Skeletal muscle satellite cell (primary cell): ENCODE results near the gene PSORS1C1.
A peak's percentile ranks its signal among the peaks of the same experiment; 100 is the strongest.
"Not testable (repeated sequence)": the region's sequence is repeated elsewhere in the genome, so short reads cannot be mapped to it uniquely, and the experiment has no call there.

ENCODE experiments used
- H3K27me3 ChIP-seq: 2 replicates; pipeline ENCODE4 v1.7.0; 2013; ENCODE audit warnings: low read length; ENCODE audit not compliant: control insufficient read depth, insufficient read depth
- H3K36me3 ChIP-seq: 2 replicates; pipeline ENCODE4 v1.7.0; 2013; ENCODE audit warnings: mild to moderate bottlenecking, control low read depth, low read length; ENCODE audit not compliant: insufficient read depth
- H3K4me1 ChIP-seq: 2 replicates; pipeline ENCODE4 v1.7.0; 2013; ENCODE audit warnings: low read length; ENCODE audit not compliant: control insufficient read depth, insufficient read depth
- H3K4me2 ChIP-seq: 2 replicates; pipeline ENCODE4 v1.7.0; 2013; ENCODE audit warnings: mild to moderate bottlenecking, low read length
- H3K4me3 ChIP-seq: 2 replicates; pipeline ENCODE4 v1.7.0; 2013; ENCODE audit warnings: low read length
- H3K9ac ChIP-seq: 2 replicates; pipeline ENCODE4 v1.7.0; 2013; ENCODE audit warnings: mild to moderate bottlenecking, low read depth, low read length, moderate library complexity
- H3K9me3 ChIP-seq: replicated peaks from 2 replicates; pipeline ENCODE4 v1.7.0; 2013; ENCODE audit warnings: mild to moderate bottlenecking, control low read depth, low read length

The PSORS1C1 gene

DNA sequence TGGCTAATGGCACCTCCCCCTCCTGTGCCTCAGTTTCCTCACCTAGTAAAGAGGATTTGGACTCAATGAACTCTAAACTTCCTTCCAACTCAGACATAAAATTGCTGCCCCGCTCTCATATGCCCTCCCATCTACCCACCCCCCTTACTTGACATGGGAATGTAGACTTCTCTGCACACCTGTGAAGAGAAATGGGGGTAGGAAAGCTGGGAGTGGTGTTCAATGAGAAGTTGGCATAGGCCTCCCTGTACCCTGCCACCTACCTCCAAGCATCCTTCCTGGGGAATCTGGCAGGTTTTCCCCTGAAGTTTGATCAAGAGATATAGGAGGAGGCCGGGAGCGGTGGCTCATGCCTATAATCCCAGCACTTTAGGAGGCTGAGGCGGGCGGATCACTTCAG is 59.8 kb downstream of the PSORS1C1 start:
- Histone ChIP-seq H3K36me3 (no peaks in the 10 kb centered on the region), H3K4me1 (peaks cover 29% of the 10 kb centered on the region), H3K27me3 (no peaks in the 10 kb centered on the region), H3K4me2 (no peak overlapping the region), H3K9me3 (no peaks in the 10 kb centered on the region), H3K9ac (no peak overlapping the region), H3K4me3 (no peak overlapping the region)

DNA sequence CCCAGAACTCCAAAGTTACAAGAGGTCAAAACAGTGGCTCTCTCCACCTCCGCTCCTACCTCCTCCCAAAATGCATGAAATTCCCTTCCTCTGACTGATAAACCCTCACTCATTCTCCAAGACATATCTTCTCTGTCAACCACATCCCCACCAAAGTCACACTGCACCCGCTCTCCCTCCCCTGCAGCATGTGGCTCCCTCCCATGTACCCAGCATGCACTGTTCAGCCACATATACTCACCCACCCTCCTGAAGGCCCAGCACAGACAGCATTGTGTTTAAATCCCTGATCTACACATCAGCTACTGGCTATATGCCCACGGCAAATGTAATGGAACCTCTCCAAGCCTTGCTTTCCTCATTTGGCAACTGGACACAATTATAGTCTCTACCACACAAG is 61.4 kb downstream of the PSORS1C1 start:
- Histone ChIP-seq H3K9me3 (no peaks in the 10 kb centered on the region), H3K4me1 (peaks cover 29% of the 10 kb centered on the region), H3K27me3 (no peaks in the 10 kb centered on the region), H3K36me3 (no peaks in the 10 kb centered on the region), H3K4me2 (peak overlapping the region; percentile 14), H3K9ac (peak overlapping the region; percentile 20), H3K4me3 (no peak overlapping the region)

DNA sequence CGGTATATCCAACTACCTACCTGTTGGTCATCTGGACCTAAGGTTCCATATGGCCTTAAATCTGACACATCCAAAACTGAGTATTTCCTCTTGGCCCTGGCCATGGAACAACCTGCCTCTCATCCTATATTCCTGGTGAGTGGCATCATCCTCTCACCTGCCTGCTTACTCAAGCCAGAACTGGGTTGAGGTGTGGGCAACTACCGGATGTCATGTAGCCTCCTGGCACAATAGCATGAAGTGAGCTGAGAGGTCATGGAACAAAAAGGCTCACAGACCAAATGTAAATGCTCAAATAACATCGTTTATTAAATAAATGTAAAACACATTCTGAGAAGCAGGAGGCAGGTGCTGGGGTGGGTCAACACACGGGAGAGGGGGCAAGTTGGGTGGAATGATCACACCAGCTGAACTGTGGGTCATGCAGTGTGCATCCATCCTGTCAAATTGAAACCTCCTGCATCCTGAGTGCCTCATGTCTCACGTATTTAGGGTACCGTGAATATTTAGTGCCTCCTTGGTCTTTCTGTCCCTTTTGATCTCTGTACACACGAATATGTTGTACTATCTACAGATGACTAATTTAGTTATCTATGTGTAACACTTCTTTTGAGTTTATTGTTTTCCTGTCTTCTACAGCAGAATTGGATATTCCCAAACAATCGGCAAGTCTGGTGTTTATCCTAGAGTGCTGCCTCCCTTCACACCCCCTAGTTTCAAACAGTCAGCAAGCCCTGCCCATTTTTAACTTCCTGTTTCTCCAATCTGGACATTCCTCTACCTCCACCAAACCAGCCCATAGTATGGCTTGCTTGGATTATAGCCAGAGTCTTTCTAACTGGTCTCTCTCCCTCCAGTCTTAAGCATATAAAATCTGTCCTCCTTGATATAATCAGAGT is 63.8 kb downstream of the PSORS1C1 start:
- H3K4me1 ChIP-seq, result peaks cover 28% of the 10 kb centered on the region
- no peaks in the 10 kb centered on the region for H3K27me3 ChIP-seq
- H3K36me3 ChIP-seq, result no peaks in the 10 kb centered on the region
- no peak overlapping the region for H3K4me2 ChIP-seq
- no peak overlapping the region for H3K4me3 ChIP-seq
- no peaks in the 10 kb centered on the region for H3K9me3 ChIP-seq
- H3K9ac ChIP-seq, result no peak overlapping the region

DNA sequence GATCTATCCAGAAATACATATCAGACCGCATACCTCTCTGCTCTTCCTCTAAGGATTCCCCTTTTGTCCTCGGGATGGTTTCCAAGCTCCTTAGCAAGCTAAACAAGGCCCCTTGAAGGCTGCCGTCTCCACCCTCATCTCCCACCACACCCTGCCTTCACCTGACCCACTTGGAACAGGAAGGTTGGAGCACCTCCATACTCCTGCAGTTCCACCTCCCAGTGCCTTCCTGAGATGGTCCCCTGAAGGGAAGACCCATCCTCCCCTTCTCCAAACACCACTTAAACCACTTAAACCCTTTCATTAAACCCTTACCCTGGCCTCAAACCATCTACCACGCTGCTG is 64.4 kb downstream of the PSORS1C1 start:
- Histone ChIP-seq H3K9me3 (no peaks in the 10 kb centered on the region), H3K36me3 (no peaks in the 10 kb centered on the region), H3K4me2 (no peak overlapping the region), H3K4me3 (no peak overlapping the region), H3K4me1 (peaks cover 26% of the 10 kb centered on the region), H3K27me3 (no peaks in the 10 kb centered on the region), H3K9ac (no peak overlapping the region)

DNA sequence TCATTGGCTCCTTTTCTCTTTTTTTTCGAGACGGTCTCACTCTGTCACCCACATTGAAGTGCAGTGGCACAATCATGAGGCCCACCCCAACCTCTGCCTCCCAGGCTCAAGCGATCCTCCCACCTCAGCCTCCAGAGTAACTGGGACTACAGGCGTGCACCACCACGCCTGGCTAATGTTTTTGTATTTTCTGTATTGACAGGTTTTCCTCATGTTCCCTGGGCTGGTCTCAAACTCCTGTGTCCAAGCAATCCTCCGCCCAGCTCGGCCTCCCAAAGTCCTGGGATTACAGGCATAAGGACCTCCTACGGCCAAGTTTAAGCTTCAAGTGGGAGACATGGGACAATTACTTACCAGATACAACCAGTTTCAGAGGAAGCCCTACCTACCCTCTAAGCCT is 65.3 kb downstream of the PSORS1C1 start:
- Histone ChIP-seq H3K27me3 (no peaks in the 10 kb centered on the region), H3K4me2 (no peak overlapping the region), H3K36me3 (no peaks in the 10 kb centered on the region), H3K9ac (no peak overlapping the region), H3K4me1 (peaks cover 25% of the 10 kb centered on the region), H3K4me3 (no peak overlapping the region), H3K9me3 (no peaks in the 10 kb centered on the region)

DNA sequence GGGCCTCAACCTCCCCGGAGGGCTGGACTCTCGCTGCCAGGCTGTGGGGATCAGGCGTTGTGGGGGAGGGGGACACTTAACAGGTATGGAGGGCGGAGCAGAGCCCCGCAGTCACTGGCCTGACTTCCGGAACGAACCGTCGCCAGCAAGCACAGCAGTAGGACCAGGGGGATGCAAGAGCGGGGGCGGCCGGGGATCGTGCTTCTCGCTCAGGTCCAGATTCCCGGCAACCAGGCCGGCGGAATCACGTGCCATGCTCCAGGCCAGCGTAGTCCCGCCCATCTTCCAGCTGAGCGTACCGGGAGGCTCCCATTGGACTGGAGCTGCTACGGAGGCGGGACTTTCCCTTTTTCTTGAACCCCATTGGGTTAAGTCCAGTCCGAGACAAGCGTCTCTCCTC is 65.9 kb downstream of the PSORS1C1 start:
- Histone ChIP-seq H3K4me1 (peaks cover 19% of the 10 kb centered on the region), H3K27me3 (no peaks in the 10 kb centered on the region), H3K4me3 (peak overlapping the region; percentile 30), H3K9me3 (no peaks in the 10 kb centered on the region), H3K36me3 (no peaks in the 10 kb centered on the region), H3K4me2 (no peak overlapping the region), H3K9ac (no peak overlapping the region)

DNA sequence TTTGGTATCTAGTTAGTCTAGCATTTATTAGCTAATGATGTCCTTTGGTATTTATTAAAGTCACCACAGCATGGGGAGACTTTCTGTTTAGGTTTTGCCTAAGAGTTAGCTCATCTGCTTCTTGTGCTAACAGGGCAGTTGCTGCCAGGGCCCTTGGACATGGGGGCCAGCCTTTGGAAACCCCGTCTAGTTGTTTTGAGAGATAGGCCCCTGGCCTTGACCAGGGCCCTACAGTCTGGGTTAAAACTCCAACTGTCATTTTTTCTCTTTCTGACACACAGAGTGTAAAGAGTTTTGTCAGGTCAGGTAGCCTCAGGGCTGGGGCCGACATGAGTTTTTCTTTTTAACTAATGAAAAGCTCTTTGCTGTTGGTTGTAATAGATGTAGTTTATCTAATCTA is 68.7 kb downstream of the PSORS1C1 start:
- not testable (repeated sequence) for H3K9me3 ChIP-seq, H3K4me3 ChIP-seq, H3K9ac ChIP-seq, H3K36me3 ChIP-seq, H3K4me2 ChIP-seq, H3K27me3 ChIP-seq
- H3K4me1 ChIP-seq, result peaks cover 21% of the 10 kb centered on the region

DNA sequence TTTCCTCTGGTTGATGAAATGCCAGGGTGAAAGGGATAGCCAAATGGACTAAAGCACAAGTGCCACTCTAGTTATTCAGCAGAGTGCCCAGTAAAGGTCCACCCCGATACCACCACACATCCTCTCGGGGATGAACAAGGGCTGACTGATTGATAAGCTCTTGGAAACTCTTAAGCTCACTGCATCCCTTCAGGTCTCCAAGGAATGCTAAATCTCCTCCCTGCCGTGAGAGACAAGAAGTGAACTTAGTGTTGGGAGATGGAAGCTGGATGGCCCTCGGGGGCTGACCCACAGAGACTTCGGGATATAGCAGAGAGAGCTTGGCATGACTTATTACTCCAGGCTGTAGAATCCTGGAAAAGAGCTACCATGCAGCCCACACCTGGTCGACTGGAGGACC is 69.3 kb downstream of the PSORS1C1 start:
- H3K4me3 ChIP-seq, H3K27me3 ChIP-seq, H3K36me3 ChIP-seq, H3K4me2 ChIP-seq, H3K9ac ChIP-seq, H3K9me3 ChIP-seq: not testable (repeated sequence)
- H3K4me1 ChIP-seq, result peaks cover 16% of the 10 kb centered on the region

DNA sequence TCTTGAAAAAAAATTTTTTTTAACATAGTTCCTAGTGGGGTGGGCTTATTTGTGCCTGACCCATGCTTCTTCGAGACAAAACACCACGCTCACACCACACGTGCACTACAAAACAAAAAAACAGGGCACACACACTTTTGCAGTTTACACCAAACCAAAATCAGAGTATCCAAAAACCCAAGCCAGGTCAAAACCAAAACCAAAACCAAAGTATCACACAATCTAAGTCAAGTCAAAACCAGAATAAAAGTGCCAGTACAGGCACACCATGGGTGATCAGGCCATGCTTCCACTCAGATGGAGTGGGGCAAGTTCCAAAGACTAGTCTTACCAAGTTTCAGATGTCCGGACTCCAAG is 71.1 kb downstream of the PSORS1C1 start:
- not testable (repeated sequence) for H3K36me3 ChIP-seq, H3K9me3 ChIP-seq, H3K27me3 ChIP-seq
- Histone ChIP-seq H3K4me2 (peak overlapping the region; percentile 78), H3K9ac (peak overlapping the region; percentile 81), H3K4me3 (peak overlapping the region; percentile 61), H3K4me1 (peaks cover 13% of the 10 kb centered on the region)

DNA sequence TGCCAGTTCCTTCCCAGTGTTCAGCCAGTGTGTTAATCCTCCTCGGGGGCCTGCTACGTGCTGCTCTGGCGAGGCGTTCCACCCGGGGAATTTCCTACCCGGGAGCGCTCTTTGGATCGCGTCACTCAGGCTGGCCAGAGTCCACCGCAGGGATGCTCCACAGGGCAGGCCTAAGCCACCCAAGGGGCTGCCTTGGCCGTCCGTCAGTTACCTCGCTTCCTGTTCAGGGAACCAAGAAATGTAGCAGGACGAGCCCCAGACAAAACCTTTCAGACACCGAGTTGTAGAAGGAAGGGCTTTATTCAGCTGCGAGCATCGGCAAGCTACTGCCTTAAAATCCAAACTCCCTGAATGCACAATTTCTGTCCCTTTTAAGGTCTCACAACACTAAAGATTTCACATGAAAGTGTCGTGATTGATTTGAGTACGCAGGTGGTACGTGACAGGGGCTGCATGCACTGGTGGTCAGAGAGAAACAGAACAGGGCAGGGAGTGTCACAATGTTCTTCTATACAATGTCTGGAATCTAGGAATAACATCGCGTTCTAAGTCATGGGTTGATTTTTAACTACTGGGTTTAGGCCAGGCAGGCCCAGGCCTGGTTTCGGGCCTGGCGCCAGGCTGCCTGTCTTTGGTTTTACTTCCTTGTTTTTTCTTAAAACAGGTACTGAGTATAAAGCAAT is 71.6 kb downstream of the PSORS1C1 start:
- Histone ChIP-seq H3K27me3 (no peaks in the 10 kb centered on the region), H3K9ac (peak overlapping the region; percentile 81), H3K4me1 (peaks cover 13% of the 10 kb centered on the region), H3K36me3 (no peaks in the 10 kb centered on the region), H3K9me3 (no peaks in the 10 kb centered on the region), H3K4me3 (peak overlapping the region; percentile 61), H3K4me2 (peak overlapping the region; percentile 78)

DNA sequence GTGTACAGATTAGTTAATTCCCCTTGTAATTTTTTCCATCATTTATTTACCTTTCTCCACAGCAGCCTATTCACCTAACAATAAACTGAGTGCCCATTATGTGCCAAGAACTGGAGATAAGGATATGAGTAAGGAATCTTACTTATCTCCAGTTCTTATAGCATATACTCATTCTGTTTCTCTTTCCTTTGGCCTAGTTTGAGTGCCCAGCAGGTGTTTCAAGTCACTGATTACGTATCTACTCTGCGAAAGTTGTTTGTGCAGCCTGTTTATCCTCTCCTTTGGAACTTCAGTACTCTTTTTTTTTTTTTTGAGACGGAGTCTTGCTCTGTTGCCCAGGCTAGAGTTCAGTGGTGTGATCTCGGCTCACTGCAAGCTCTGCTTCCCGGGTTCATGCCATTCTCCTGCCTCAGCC is 73.2 kb downstream of the PSORS1C1 start:
- Histone ChIP-seq H3K27me3 (no peaks in the 10 kb centered on the region), H3K9ac (no peak overlapping the region), H3K4me3 (no peak overlapping the region), H3K4me1 (peaks cover 13% of the 10 kb centered on the region), H3K9me3 (no peaks in the 10 kb centered on the region), H3K36me3 (no peaks in the 10 kb centered on the region), H3K4me2 (no peak overlapping the region)

DNA sequence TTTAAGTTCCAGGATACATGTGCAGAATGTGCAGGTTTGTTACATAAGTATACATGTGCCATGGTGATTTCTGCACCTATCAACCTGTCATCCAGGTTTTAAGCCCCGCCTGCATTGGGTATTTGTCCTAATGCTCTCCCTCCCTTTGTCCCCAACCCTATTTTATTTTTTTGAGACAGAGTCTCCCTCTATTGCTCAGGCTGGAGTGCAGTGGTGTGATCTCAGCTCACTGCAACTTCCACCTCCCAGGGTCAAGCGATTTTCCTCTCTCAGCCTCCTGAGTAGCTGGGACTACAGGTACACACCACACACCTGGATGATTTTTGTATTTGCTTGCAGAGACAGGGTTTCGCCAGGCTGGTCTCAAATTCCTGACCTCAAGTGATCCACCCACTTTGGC is 74.6 kb downstream of the PSORS1C1 start:
- H3K9me3 ChIP-seq, H3K4me3 ChIP-seq, H3K36me3 ChIP-seq, H3K27me3 ChIP-seq, H3K4me2 ChIP-seq, H3K9ac ChIP-seq: not testable (repeated sequence)
- peaks cover 13% of the 10 kb centered on the region for H3K4me1 ChIP-seq
